C4-2B (cell line): ENCODE data around the gene NOP9.

ENCODE experiments used
- H3K27ac ChIP-seq: fragments of 450-650 bp; 2 replicates; pipeline ENCODE4 v1.5.1; 2017
- CTCF ChIP-seq: fragments of 450-650 bp; conservative IDR thresholded peaks from 2 replicates; pipeline ENCODE4 v1.5.1; 2017; ENCODE audit warnings: mild to moderate bottlenecking
- ZFX ChIP-seq: fragments of 450-650 bp; IDR thresholded peaks from 2 replicates; pipeline ENCODE4 v1.6.1; 2017

Gene NOP9

GRCh38 chr14:24335461-24336171 is 36.0 kb downstream of the NOP9 start:
- TF ChIP-seq ZFX: no peak
- TF ChIP-seq CTCF: no peak
- no peak overlapping the region for H3K27ac ChIP-seq

- H3K27ac ChIP-seq: no peak overlapping the region
- TF ChIP-seq ZFX (no peak), CTCF (no peak)
These were observed 37.6 kb downstream of the NOP9 start for GRCh38 chr14:24337144-24337823.

GRCh38 chr14:24337824-24338175 is 38.1 kb downstream of the NOP9 start:
- H3K27ac ChIP-seq: no peak overlapping the region
- no peak for TF ChIP-seq ZFX

- TF ChIP-seq ZFX: no peak
- TF ChIP-seq CTCF: no peak
- no peak overlapping the region for H3K27ac ChIP-seq
These were observed 39.2 kb downstream of the NOP9 start for GRCh38 chr14:24338843-24339242.

- no peak within 1 kb of the TSS for H3K27ac ChIP-seq
- TF ChIP-seq ZFX (no peak), CTCF (no peak)
These were observed 39.9 kb downstream of the NOP9 start, which contains the start of gene RIPK3 for GRCh38 chr14:24339284-24340151. Gene RIPK3 (minus strand): TSS chr14:24339991. CDS start chr14:24339826, 165 bp downstream.

- H3K27ac ChIP-seq: no peak overlapping the region
- no peak for TF ChIP-seq CTCF
- TF ChIP-seq ZFX: no peak
These were observed 41.0 kb downstream of the NOP9 start for GRCh38 chr14:24340606-24341005.

- TF ChIP-seq ZFX: no peak
- no peak for TF ChIP-seq CTCF
- no peak overlapping the region for H3K27ac ChIP-seq
These were observed 43.2 kb downstream of the NOP9 start for GRCh38 chr14:24342889-24343288.
